Endothelial cell of umbilical vein (primary cell): Measurements from ENCODE around the gene PLIN5. TPM values are rescaled to one million over a fixed set of nuclear protein-coding genes. Genes with fewer than 3 reads are reported as not detected.
A peak's percentile ranks its signal among the peaks of the same experiment; 100 is the strongest.

Source experiments
- BruUV-seq: library from RNA; stranded (reverse); fragments of 400-500 nt; replicated peaks from 2 replicates; lab custom pipeline; 2021; lab: Mats Ljungman, UMichigan
- CTCF ChIA-PET: fragments of 300-600, 350-600 bp; sonication (Branson Sonifier 250); formaldehyde crosslinking; loops from one replicate; lab custom pipeline; 2021; ENCODE audit warnings: antibody characterized with exemption, inconsistent platforms; lab: Charles Lee
- POLR2A ChIA-PET: fragments of 300-600, 350-600 bp; sonication (Branson Sonifier 250); formaldehyde crosslinking; loops from one replicate; lab custom pipeline; 2021; ENCODE audit warnings: antibody characterized with exemption, inconsistent platforms; lab: Charles Lee
- DNase-seq: peaks from one replicate; pipeline ENCODE4 v3.0.0-alpha.2; 2011; ENCODE audit warnings: low read depth, low spot score
- FAIRE-seq: peaks from 2 replicates; lab custom pipeline; 2011; peaks lifted over from hg19 to GRCh38; lab: Jason Lieb, UNC
- H2AFZ ChIP-seq: 2 replicates; pipeline ENCODE4 v1.6.0; 2012; ENCODE audit warnings: low read depth, low read length, control low read depth, inconsistent platforms
- H3K27ac ChIP-seq: 2 replicates; pipeline ENCODE4 v1.5.1; 2011; ENCODE audit warnings: low read depth, mild to moderate bottlenecking, control low read depth, low read length, moderate library complexity; ENCODE audit not compliant: insufficient read depth
- H3K27me3 ChIP-seq, 2 experiments: 2 replicates each; pipeline versions ENCODE4 v1.6.0 to v1.6.1; 2011; ENCODE audit warnings: low read length in 2 of 2, mixed read lengths in 1 of 2; ENCODE audit not compliant: control insufficient read depth in 2 of 2, insufficient read depth in 2 of 2
- H3K36me3 ChIP-seq, 2 experiments: 2 replicates in 1 of 2; 3 replicates in 1 of 2; pipeline ENCODE4 v1.5.1; 2011; ENCODE audit warnings: low read length in 2 of 2, mild to moderate bottlenecking in 1 of 2, moderate library complexity in 1 of 2; ENCODE audit not compliant: control insufficient read depth in 2 of 2, insufficient read depth in 2 of 2; ENCODE audit errors: extremely low read depth in 1 of 2
- H3K4me1 ChIP-seq: 3 replicates; pipeline ENCODE4 v1.5.1; 2011; ENCODE audit warnings: mild to moderate bottlenecking, low read length; ENCODE audit not compliant: control insufficient read depth, insufficient read depth; ENCODE audit errors: extremely low read depth
- H3K4me2 ChIP-seq: 2 replicates; pipeline ENCODE4 v1.6.1; 2011; ENCODE audit warnings: low read length, control low read depth, mixed read lengths; ENCODE audit not compliant: insufficient read depth
- H3K4me3 ChIP-seq, 3 experiments: fragments of 200-600 bp in 1 of 3; sonication (generic), shearing (Covaris generic) in 1 of 3; replicated peaks in 1 of 3; 2 replicates each; pipeline ENCODE4 v1.5.1; 2011 to 2016; ENCODE audit warnings: control low read depth in 3 of 3, low read length in 3 of 3, mild to moderate bottlenecking in 2 of 3, inconsistent platforms in 1 of 3, low read depth in 1 of 3, moderate library complexity in 1 of 3; ENCODE audit not compliant: insufficient read depth in 1 of 3
- H3K79me2 ChIP-seq: 2 replicates; pipeline ENCODE4 v1.6.0; 2012; ENCODE audit warnings: low read length, inconsistent platforms; ENCODE audit not compliant: control insufficient read depth, insufficient read depth
- H3K9ac ChIP-seq: replicated peaks from 2 replicates; pipeline ENCODE3; 2011; ENCODE audit warnings: low read length, control low read depth; ENCODE audit not compliant: insufficient read depth; ENCODE audit errors: extremely low read depth
- H3K9me1 ChIP-seq: replicated peaks from 3 replicates; pipeline ENCODE4 v1.6.0; 2011; ENCODE audit warnings: mild to moderate bottlenecking, low read length; ENCODE audit not compliant: control insufficient read depth, insufficient read depth; ENCODE audit errors: extremely low read depth
- H3K9me3 ChIP-seq: replicated peaks from 2 replicates; pipeline ENCODE4 v1.5.1; 2012; ENCODE audit warnings: low read length, inconsistent platforms; ENCODE audit not compliant: control insufficient read depth, insufficient read depth
- H4K20me1 ChIP-seq: replicated peaks from 2 replicates; pipeline ENCODE3; 2011; ENCODE audit warnings: mild to moderate bottlenecking, low read length; ENCODE audit not compliant: control insufficient read depth, insufficient read depth; ENCODE audit errors: extremely low read depth
- EZH2 ChIP-seq: IDR thresholded peaks from 2 replicates; pipeline ENCODE4 v1.6.1; 2012; ENCODE audit warnings: borderline replicate concordance, low read depth, mild to moderate bottlenecking, moderate library complexity, low read length, inconsistent platforms; ENCODE audit not compliant: severe bottlenecking
- FOS ChIP-seq: IDR thresholded peaks from 2 replicates; pipeline ENCODE4 v1.6.1; 2011; ENCODE audit warnings: mild to moderate bottlenecking, low read length, moderate library complexity, borderline replicate concordance; ENCODE audit not compliant: insufficient read depth
- GATA2 ChIP-seq: IDR thresholded peaks from 2 replicates; pipeline ENCODE4 v1.7.0; 2011; ENCODE audit warnings: low read depth, mild to moderate bottlenecking, moderate library complexity, mixed read lengths, low read length; ENCODE audit not compliant: insufficient read length, insufficient read depth
- dilution Hi-C: fragments of 300-500 bp; cut with MboI; formaldehyde crosslinking; loops from one replicate; pipeline ENCODE4 v1.15.0; 2019; ENCODE audit warnings: low sequenced_read_pairs; ENCODE audit not compliant: extremely low pct_ligation_motif_present
- intact Hi-C: fragments of 100-400 bp; cut with micrococcal nuclease; formaldehyde crosslinking; loops from one replicate; pipeline ENCODE4 v1.10.0; 2022
- polyA plus RNA-seq, 4 experiments: library from polyadenylated mRNA; depleted of rRNA in 3 of 4; stranded (reverse) in 3 of 4; unstranded in 1 of 4; fragments of >200 nt; gene quantifications; 2 replicates each; pipeline versions ENCODE4 v1.2.1 to v1.2.3, GENCODE V29; 2011 to 2012; ENCODE audit warnings: missing spikeins in 1 of 4
- total RNA-seq: library from RNA; stranded (reverse); gene quantifications from 2 replicates; pipeline ENCODE4 v1.2.3, GENCODE V29; 2021
- TF ChIP-seq, protein P1 (sequence below), 2 donors: IDR thresholded peaks; 1 replicate in 1 of 2; 2 replicates in 1 of 2; pipeline ENCODE4 v1.5.1; 2011; ENCODE audit warnings: low read length in 2 of 2, mild to moderate bottlenecking in 2 of 2, moderate library complexity in 2 of 2, control low read depth in 1 of 2, inconsistent platforms in 1 of 2, low read depth in 1 of 2; ENCODE audit not compliant: insufficient read depth in 1 of 2; ENCODE audit errors: extremely low read depth in 1 of 2

PLIN5 gene
- total and polyA plus RNA-seq, 2 donors (not counting 3 experiments of a cell fraction or from before 2014, with no cell fraction given), result 0.17 to 0.24 TPM

DNA sequence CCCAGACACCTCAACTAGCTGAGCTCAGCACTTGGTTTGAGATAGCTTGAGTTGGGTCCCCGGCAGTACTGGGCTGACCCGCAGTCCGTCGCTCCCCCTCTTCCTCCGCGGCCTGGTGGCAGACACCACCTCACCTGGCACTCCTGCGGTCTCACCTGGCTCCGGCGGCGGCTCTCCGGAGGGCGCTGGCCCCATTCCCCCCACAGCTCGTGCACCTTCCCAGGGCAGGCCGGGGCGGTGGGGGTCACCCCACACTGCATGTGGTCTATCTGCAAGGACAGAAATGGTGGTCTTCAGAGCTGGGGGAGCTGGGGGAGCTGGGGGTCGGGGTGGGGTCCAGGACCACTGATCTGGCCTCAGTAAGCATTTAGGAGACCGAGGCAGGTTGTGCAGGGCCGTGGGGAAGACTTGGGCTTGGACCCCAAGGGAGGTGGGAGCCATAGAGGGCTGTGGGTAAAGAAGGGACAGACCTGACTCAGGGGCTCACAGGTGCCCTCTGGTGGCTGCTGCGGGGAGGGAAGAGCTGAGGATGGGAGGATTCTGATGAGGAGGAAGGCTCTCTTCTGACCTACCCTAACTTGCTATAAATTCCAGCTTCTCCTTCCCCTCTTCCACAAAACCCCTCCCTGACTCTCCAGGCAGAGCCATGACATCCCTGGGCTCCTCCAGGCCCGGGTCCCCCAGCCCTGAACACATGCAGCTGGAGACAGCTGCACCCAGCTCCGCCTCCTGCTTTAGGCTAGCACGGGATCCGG, 10.0 kb downstream of the PLIN5 start:
- Histone ChIP-seq H3K36me3 (no peaks in the 10 kb centered on the region), H3K4me2 (no peak overlapping the region), H3K4me3 (no peak overlapping the region), H3K9me3 (no peaks in the 10 kb centered on the region), H3K9ac (no peak overlapping the region), H3K79me2 (no peaks in the 10 kb centered on the region), H3K27ac (no peak overlapping the region), H3K9me1 (no peaks in the 10 kb centered on the region), H3K27me3 (no peaks in the 10 kb centered on the region), H4K20me1 (no peaks in the 10 kb centered on the region), H3K4me1 (no peaks in the 10 kb centered on the region), H2AFZ (no peak overlapping the region)
- TF ChIP-seq GATA2 (no peak), EZH2 (no peak), FOS (no peak)
- TF ChIP-seq, protein P1, sequence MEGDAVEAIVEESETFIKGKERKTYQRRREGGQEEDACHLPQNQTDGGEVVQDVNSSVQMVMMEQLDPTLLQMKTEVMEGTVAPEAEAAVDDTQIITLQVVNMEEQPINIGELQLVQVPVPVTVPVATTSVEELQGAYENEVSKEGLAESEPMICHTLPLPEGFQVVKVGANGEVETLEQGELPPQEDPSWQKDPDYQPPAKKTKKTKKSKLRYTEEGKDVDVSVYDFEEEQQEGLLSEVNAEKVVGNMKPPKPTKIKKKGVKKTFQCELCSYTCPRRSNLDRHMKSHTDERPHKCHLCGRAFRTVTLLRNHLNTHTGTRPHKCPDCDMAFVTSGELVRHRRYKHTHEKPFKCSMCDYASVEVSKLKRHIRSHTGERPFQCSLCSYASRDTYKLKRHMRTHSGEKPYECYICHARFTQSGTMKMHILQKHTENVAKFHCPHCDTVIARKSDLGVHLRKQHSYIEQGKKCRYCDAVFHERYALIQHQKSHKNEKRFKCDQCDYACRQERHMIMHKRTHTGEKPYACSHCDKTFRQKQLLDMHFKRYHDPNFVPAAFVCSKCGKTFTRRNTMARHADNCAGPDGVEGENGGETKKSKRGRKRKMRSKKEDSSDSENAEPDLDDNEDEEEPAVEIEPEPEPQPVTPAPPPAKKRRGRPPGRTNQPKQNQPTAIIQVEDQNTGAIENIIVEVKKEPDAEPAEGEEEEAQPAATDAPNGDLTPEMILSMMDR (IDR thresholded peaks at IDR 0.05; ENCODE audit: extremely low read depth in 1 of 2, insufficient read depth in 1 of 2, low read depth in 1 of 2, low read length in 2 of 2), result peak; percentile 68 to 93
- peak; percentile 31 for DNase-seq
- intact Hi-C loops, result no loop called here
- dilution Hi-C loops, result no loop called here
- peak; percentile 74 for FAIRE-seq
- POLR2A ChIA-PET, result interaction anchor here (0.5 kb wide), 1 partner anchor 50 kb away, joined by 8 read pairs; no protein-coding TSS in a partner anchor
- CTCF ChIA-PET, result interaction anchor here (0.5 to 4.8 kb wide), 49 partner anchors 8 to 290 kb away, joined by 3 to 98 read pairs (median 4); partner anchors contain the start of genes HDGFL2, LRG1, PLIN4 and PLIN5
- no TSS peak for BruUV-seq
